WTC11 (cell line): Measurements from ENCODE around the gene FASTK. TPM values are rescaled to one million over a fixed set of nuclear protein-coding genes. Genes with fewer than 3 reads are reported as not detected.

Experiments
- ATAC-seq: fragments of 200-7000 bp; cut with Tn5 transposase; 2 replicates; pipeline ENCODE4 v1.10.0; 2021; ENCODE audit warnings: mild to moderate bottlenecking, moderate library complexity
- CTCF ChIA-PET: fragments of 300-600 bp; sonication (Branson Sonifier 250); formaldehyde crosslinking; loops from one replicate; lab custom pipeline; 2021; ENCODE audit warnings: antibody characterized with exemption; lab: Charles Lee
- POLR2A ChIA-PET: fragments of 350-600 bp; sonication (Branson Sonifier 250); formaldehyde crosslinking; loops from one replicate; lab custom pipeline; 2021; ENCODE audit warnings: antibody characterized with exemption; lab: Charles Lee
- DNase-seq: peaks from one replicate; pipeline ENCODE4 v3.0.0; 2021; ENCODE audit warnings: low spot score
- H3K27ac Mint-ChIP-seq: 2 replicates; pipeline ENCODE4 v1.8.0; 2021; ENCODE audit warnings: mixed read lengths
- H3K27me3 Mint-ChIP-seq: 2 replicates; pipeline ENCODE4 v1.8.0; 2021; ENCODE audit warnings: low read depth, mild to moderate bottlenecking, moderate library complexity, mixed read lengths
- H3K36me3 Mint-ChIP-seq: 2 replicates; pipeline ENCODE4 v1.8.0; 2021; ENCODE audit warnings: mixed read lengths
- H3K4me1 Mint-ChIP-seq: 2 replicates; pipeline ENCODE4 v1.8.0; 2022; ENCODE audit warnings: mixed read lengths
- H3K4me3 Mint-ChIP-seq: 2 replicates; pipeline ENCODE4 v1.8.0; 2021; ENCODE audit warnings: mild to moderate bottlenecking, moderate library complexity, mixed read lengths
- H3K9me3 Mint-ChIP-seq: 2 replicates; pipeline ENCODE4 v1.8.0; 2021; ENCODE audit warnings: mixed read lengths
- EMX1 ChIP-seq: fragments of 250-450 bp; sonication (Bioruptor Pico); IDR thresholded peaks from 2 replicates; pipeline ENCODE4 v1.8.0; 2021; ENCODE audit warnings: mild to moderate bottlenecking
- ESRRA ChIP-seq: sonication (generic); formaldehyde crosslinking; IDR thresholded peaks from 2 replicates; pipeline ENCODE4 v1.8.1; 2022; ENCODE audit warnings: mild to moderate bottlenecking, missing genetic modification reagents, borderline replicate concordance
- FOXP1 ChIP-seq: sonication (generic); formaldehyde crosslinking; IDR thresholded peaks from 2 replicates; pipeline ENCODE4 v1.8.0; 2022; ENCODE audit warnings: missing genetic modification reagents, mild to moderate bottlenecking, moderate library complexity, borderline replicate concordance
- GABPB1 ChIP-seq: sonication (generic); formaldehyde crosslinking; IDR thresholded peaks from 2 replicates; pipeline ENCODE4 v1.8.1; 2023; ENCODE audit warnings: mild to moderate bottlenecking, missing genetic modification reagents
- KAT7 ChIP-seq: sonication (generic); formaldehyde crosslinking; IDR thresholded peaks from 2 replicates; pipeline ENCODE4 v1.8.1; 2023; ENCODE audit warnings: missing genetic modification reagents, mild to moderate bottlenecking, borderline replicate concordance
- MYBL2 ChIP-seq: sonication (generic); formaldehyde crosslinking; IDR thresholded peaks from 2 replicates; pipeline ENCODE4 v1.8.1; 2023; ENCODE audit warnings: mild to moderate bottlenecking, moderate library complexity, missing genetic modification reagents
- NFE2L1 ChIP-seq: sonication (generic); formaldehyde crosslinking; IDR thresholded peaks from 2 replicates; pipeline ENCODE4 v1.8.1; 2023; ENCODE audit warnings: missing genetic modification reagents
- total RNA-seq: library from RNA; stranded (reverse); gene quantifications from 3 replicates; pipeline ENCODE4 v1.2.3, GENCODE V29; 2021
- TF ChIP-seq, protein P1 (sequence below): fragments of 250-450 bp; sonication (Bioruptor Pico); IDR thresholded peaks from 2 replicates; pipeline ENCODE4 v1.9.0; 2021; ENCODE audit warnings: mild to moderate bottlenecking, borderline replicate concordance
- TF ChIP-seq, protein P2 (sequence below): sonication (generic); formaldehyde crosslinking; IDR thresholded peaks from 2 replicates; pipeline ENCODE4 v1.8.1; 2023; ENCODE audit warnings: mild to moderate bottlenecking, missing genetic modification reagents, moderate library complexity
- TF ChIP-seq, protein P3 (sequence below): sonication (generic); formaldehyde crosslinking; IDR thresholded peaks from 2 replicates; pipeline ENCODE4 v1.8.0; 2022; ENCODE audit warnings: mild to moderate bottlenecking, missing genetic modification reagents
- TF ChIP-seq, protein P4 (sequence below): sonication (generic); formaldehyde crosslinking; IDR thresholded peaks from 2 replicates; pipeline ENCODE4 v1.8.1; 2023; ENCODE audit warnings: mild to moderate bottlenecking, moderate library complexity, missing genetic modification reagents
- TF ChIP-seq, protein P5 (sequence below): sonication (generic); formaldehyde crosslinking; IDR thresholded peaks from 2 replicates; pipeline ENCODE4 v1.8.0; 2023; ENCODE audit warnings: mild to moderate bottlenecking, missing genetic modification reagents

FASTK gene
- total RNA-seq, 1 experiment from 2014 or later: 70.2 TPM

DNA sequence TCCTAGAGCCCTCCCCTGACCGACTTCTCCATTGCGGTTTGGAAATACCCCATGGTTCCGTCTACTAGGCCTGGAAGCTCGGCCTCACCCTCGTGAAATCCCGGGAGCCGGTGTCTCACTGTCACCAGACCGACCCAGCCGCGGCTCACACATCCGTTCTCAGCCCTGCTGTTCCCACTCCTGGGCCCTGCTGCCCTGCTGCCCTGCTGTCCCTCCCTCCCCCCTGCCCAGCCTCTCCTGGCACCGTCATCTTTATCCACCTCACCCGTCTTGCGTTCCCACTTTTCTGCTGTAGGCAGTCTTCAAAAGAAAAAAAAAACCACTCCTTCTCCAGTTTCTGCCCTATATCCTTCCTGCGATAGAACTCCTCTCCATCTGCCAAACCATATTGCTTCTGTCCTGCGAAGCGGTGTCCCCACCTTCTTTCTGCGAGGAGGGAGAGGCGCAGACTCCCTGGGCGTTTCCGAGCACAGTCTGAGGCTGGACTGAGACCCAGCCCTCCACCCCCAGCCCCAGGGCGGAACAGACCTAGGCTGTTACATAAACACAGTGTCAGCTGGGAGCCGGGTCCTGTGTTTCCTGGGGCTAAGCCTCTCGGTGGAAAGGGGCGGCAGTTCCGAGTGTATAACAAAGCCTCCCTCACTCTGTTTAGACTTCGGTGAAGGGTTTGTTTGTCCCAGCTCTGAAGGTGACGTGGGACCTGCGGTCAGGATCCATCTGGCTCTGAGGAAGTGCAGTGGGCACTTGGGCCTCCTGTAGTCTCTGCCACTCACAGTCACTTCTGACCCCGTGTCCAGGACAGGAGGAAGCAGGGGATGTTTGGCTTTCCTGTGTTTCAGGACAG, 8.5 kb upstream of the FASTK start (continued):
- TF ChIP-seq, protein P1, sequence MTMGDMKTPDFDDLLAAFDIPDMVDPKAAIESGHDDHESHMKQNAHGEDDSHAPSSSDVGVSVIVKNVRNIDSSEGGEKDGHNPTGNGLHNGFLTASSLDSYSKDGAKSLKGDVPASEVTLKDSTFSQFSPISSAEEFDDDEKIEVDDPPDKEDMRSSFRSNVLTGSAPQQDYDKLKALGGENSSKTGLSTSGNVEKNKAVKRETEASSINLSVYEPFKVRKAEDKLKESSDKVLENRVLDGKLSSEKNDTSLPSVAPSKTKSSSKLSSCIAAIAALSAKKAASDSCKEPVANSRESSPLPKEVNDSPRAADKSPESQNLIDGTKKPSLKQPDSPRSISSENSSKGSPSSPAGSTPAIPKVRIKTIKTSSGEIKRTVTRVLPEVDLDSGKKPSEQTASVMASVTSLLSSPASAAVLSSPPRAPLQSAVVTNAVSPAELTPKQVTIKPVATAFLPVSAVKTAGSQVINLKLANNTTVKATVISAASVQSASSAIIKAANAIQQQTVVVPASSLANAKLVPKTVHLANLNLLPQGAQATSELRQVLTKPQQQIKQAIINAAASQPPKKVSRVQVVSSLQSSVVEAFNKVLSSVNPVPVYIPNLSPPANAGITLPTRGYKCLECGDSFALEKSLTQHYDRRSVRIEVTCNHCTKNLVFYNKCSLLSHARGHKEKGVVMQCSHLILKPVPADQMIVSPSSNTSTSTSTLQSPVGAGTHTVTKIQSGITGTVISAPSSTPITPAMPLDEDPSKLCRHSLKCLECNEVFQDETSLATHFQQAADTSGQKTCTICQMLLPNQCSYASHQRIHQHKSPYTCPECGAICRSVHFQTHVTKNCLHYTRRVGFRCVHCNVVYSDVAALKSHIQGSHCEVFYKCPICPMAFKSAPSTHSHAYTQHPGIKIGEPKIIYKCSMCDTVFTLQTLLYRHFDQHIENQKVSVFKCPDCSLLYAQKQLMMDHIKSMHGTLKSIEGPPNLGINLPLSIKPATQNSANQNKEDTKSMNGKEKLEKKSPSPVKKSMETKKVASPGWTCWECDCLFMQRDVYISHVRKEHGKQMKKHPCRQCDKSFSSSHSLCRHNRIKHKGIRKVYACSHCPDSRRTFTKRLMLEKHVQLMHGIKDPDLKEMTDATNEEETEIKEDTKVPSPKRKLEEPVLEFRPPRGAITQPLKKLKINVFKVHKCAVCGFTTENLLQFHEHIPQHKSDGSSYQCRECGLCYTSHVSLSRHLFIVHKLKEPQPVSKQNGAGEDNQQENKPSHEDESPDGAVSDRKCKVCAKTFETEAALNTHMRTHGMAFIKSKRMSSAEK: no peak
- TF ChIP-seq GABPB1 (CRISPR knock-in tag) (no peak), EMX1 (CRISPR knock-in tag) (no peak), FOXP1 (CRISPR knock-in tag) (no peak)

DNA sequence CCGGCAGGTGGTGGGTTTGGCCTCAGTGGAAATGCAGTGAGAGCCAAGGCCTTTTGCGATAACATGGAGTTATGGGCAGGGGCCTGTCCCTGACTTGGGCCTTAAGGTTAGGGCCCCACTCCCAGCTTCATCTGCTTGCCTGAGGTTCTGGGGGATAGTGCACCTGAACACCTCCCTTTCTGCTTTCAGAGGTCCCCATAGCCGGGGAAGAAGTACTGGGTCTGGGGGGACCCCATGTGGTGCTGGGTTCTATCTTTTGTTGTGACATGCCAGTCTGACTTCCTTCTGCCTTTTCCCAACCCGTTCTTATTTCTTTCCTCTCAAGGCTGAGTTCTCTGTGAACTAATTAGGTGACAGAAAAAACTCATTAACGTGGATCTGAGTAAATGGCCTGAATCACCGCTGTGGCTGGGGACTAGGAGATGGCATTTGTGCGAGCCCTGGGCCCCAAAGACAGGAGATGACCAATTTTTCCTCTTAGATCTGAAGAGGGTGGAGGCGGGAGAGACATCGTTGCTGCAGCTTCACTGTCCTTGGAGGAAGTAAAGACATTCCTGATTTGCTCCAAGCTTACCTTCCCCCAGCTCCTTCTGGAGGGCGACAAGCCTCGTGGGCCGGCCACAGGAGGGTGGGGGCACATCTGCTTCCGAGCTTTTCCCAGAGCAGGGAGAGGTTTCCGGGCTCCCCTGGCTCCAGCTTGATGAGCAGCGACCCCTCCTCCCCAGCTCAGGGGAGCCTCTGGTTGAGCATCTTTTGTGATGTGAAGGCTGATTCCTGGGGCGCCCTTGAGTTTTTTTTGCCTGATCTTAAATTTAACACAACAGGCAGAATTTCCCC, 7.6 kb upstream of the FASTK start:
- peaks cover 46% of the 10 kb centered on the region for H3K4me1 Mint-ChIP-seq
- no peak overlapping the region for H3K27ac Mint-ChIP-seq
- ChIA-PET POLR2A (interaction anchor here (1.1 to 2.0 kb wide), 3 partner anchors 21 to 37 kb away, joined by 3 to 9 read pairs (median 5); no protein-coding TSS in a partner anchor), CTCF (interaction anchor here (1.0 to 10.4 kb wide), 9 partner anchors 10 to 158 kb away, joined by 3 to 118 read pairs (median 5); partner anchors contain the start of gene GBX1)
- TF ChIP-seq, protein P2, sequence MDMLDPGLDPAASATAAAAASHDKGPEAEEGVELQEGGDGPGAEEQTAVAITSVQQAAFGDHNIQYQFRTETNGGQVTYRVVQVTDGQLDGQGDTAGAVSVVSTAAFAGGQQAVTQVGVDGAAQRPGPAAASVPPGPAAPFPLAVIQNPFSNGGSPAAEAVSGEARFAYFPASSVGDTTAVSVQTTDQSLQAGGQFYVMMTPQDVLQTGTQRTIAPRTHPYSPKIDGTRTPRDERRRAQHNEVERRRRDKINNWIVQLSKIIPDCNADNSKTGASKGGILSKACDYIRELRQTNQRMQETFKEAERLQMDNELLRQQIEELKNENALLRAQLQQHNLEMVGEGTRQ: no peak
- TF ChIP-seq, protein P3, sequence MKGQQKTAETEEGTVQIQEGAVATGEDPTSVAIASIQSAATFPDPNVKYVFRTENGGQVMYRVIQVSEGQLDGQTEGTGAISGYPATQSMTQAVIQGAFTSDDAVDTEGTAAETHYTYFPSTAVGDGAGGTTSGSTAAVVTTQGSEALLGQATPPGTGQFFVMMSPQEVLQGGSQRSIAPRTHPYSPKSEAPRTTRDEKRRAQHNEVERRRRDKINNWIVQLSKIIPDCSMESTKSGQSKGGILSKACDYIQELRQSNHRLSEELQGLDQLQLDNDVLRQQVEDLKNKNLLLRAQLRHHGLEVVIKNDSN (CRISPR knock-in tag): 0 out of 2 replicates have a peak, but pooled peaks have one; percentile 2
- TF ChIP-seq NFE2L1 (CRISPR knock-in tag) (no peak), ESRRA (CRISPR knock-in tag) (no peak)
- peaks cover 18% of the 10 kb centered on the region for H3K27me3 Mint-ChIP-seq
- DNase-seq (no peak), ATAC-seq (no peak)
- peaks cover 7% of the 10 kb centered on the region for H3K36me3 Mint-ChIP-seq
- H3K9me3 Mint-ChIP-seq: no peaks in the 10 kb centered on the region
- peak overlapping the region; percentile 67 for H3K4me3 Mint-ChIP-seq

DNA sequence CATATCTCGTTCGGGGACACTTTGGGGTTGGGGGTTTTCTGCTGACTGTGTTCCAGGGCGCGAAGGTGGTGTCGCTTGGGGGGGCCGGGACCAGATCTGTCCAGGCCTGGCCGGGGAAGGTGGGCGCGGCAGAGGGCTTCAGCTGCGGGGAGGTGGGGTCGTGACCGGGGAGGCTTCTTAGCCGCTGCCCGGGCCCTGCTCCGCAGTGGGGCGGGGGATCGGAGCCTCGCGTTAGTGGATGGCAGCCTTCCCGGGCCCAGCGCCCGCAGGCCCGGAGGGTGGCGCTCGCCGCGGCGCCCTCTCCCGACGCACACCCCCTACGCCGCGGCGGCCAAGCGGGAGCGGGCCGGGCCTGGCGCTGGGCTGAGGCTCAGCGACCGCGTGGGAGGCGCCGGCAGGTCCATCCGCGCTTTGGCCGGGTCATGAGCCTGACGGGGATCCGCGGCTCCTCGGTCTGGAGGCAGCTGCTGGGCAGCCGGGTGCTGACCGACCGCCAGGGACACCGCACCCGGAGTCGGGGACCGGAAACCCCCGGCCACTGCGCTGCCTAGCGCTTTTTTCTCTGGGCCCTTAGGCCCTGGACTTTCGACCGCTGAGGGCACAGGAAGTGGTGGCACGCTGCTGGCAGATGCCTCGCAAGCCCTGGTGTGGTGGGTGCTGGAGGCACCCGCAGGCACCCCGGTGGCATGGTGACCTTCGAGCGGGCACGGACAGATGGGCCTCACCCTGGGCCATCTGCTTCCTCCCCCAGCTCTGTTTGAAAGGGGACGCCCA, 6.8 kb upstream of the FASTK start:
- H3K4me3 Mint-ChIP-seq: peak overlapping the region; percentile 67
- ChIA-PET POLR2A (interaction anchor here (2.0 kb wide), 1 partner anchor 25 kb away, joined by 9 read pairs; no protein-coding TSS in a partner anchor), CTCF (interaction anchor here (1.0 to 10.4 kb wide), 8 partner anchors 9 to 159 kb away, joined by 3 to 118 read pairs (median 4); partner anchors contain the start of gene GBX1)
- no peak overlapping the region for H3K27ac Mint-ChIP-seq
- H3K36me3 Mint-ChIP-seq: peaks cover 6% of the 10 kb centered on the region
- ATAC-seq (no peak), DNase-seq (no peak)
- peaks cover 18% of the 10 kb centered on the region for H3K27me3 Mint-ChIP-seq
- H3K4me1 Mint-ChIP-seq: peaks cover 47% of the 10 kb centered on the region
- no peaks in the 10 kb centered on the region for H3K9me3 Mint-ChIP-seq
- TF ChIP-seq KAT7: 0 out of 2 replicates have a peak, but pooled peaks have one; percentile 5
- TF ChIP-seq FOXP1 (CRISPR knock-in tag): peak; percentile 72; the same call in 1 of the 2 replicates
- TF ChIP-seq MYBL2 (CRISPR knock-in tag): 0 out of 2 replicates have a peak, but pooled peaks have one; percentile 22
- TF ChIP-seq, protein P4, sequence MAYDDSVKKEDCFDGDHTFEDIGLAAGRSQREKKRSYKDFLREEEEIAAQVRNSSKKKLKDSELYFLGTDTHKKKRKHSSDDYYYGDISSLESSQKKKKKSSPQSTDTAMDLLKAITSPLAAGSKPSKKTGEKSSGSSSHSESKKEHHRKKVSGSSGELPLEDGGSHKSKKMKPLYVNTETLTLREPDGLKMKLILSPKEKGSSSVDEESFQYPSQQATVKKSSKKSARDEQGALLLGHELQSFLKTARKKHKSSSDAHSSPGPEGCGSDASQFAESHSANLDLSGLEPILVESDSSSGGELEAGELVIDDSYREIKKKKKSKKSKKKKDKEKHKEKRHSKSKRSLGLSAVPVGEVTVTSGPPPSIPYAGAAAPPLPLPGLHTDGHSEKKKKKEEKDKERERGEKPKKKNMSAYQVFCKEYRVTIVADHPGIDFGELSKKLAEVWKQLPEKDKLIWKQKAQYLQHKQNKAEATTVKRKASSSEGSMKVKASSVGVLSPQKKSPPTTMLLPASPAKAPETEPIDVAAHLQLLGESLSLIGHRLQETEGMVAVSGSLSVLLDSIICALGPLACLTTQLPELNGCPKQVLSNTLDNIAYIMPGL (CRISPR knock-in tag): no peak
- TF ChIP-seq, protein P5, sequence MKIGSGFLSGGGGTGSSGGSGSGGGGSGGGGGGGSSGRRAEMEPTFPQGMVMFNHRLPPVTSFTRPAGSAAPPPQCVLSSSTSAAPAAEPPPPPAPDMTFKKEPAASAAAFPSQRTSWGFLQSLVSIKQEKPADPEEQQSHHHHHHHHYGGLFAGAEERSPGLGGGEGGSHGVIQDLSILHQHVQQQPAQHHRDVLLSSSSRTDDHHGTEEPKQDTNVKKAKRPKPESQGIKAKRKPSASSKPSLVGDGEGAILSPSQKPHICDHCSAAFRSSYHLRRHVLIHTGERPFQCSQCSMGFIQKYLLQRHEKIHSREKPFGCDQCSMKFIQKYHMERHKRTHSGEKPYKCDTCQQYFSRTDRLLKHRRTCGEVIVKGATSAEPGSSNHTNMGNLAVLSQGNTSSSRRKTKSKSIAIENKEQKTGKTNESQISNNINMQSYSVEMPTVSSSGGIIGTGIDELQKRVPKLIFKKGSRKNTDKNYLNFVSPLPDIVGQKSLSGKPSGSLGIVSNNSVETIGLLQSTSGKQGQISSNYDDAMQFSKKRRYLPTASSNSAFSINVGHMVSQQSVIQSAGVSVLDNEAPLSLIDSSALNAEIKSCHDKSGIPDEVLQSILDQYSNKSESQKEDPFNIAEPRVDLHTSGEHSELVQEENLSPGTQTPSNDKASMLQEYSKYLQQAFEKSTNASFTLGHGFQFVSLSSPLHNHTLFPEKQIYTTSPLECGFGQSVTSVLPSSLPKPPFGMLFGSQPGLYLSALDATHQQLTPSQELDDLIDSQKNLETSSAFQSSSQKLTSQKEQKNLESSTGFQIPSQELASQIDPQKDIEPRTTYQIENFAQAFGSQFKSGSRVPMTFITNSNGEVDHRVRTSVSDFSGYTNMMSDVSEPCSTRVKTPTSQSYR: 0 out of 2 replicates have a peak, but pooled peaks have one; percentile 47
- TF ChIP-seq, protein P2: no peak
- TF ChIP-seq, protein P3 (CRISPR knock-in tag): 0 out of 2 replicates have a peak, but pooled peaks have one; percentile 14
